SJCRH30 (cell line): ENCODE measurements around the gene DAW1. TPM values are rescaled to one million over a fixed set of nuclear protein-coding genes. Genes with fewer than 3 reads are reported as not detected.

Experiments used
- DNase-seq, 2 experiments: peaks; one replicate each; pipeline ENCODE4 v3.0.0-alpha.2; 2015 to 2020
- H3K27ac ChIP-seq: fragments of 250-450 bp; sonication (Bioruptor Pico); 2 replicates; pipeline ENCODE4 v1.5.1; 2020; ENCODE audit warnings: mild to moderate bottlenecking, moderate library complexity
- H3K27me3 ChIP-seq: fragments of 250-450 bp; sonication (Bioruptor Pico); 2 replicates; pipeline ENCODE4 v1.5.1; 2020; ENCODE audit warnings: mild to moderate bottlenecking, moderate library complexity
- H3K36me3 ChIP-seq: fragments of 250-450 bp; sonication (Bioruptor Pico); 2 replicates; pipeline ENCODE4 v1.5.1; 2020; ENCODE audit warnings: mild to moderate bottlenecking, moderate library complexity
- H3K4me1 ChIP-seq: fragments of 250-450 bp; sonication (Bioruptor Pico); 2 replicates; pipeline ENCODE4 v1.5.1; 2020; ENCODE audit warnings: mild to moderate bottlenecking, moderate library complexity
- H3K4me3 ChIP-seq: fragments of 250-450 bp; sonication (Bioruptor Pico); 2 replicates; pipeline ENCODE4 v1.5.1; 2020; ENCODE audit warnings: mild to moderate bottlenecking, moderate library complexity
- H3K9me3 ChIP-seq: fragments of 250-450 bp; sonication (Bioruptor Pico); replicated peaks from 2 replicates; pipeline ENCODE4 v1.5.1; 2020; ENCODE audit warnings: mild to moderate bottlenecking, moderate library complexity
- total RNA-seq: library from RNA; depleted of rRNA; stranded (reverse); fragments of >200 nt; shearing (Covaris generic); gene quantifications from 2 replicates; pipeline ENCODE4 v1.2.3, GENCODE V29; 2014

DAW1 gene
- total RNA-seq, 1 experiment from 2014 or later, result 0.08 TPM

GRCh38 chr2:227848586-227848985 is 22.8 kb upstream of the DAW1 start:
- Histone ChIP-seq H3K27ac (no peak overlapping the region), H3K4me3 (no peak overlapping the region), H3K9me3 (no peaks in the 10 kb centered on the region; the same call in 1 of the 2 replicates), H3K27me3 (no peaks in the 10 kb centered on the region), H3K4me1 (peaks cover 3% of the 10 kb centered on the region; the same call in 1 of the 2 replicates), H3K36me3 (no peaks in the 10 kb centered on the region)
- DNase-seq, result no peak

GRCh38 chr2:227849906-227850305 is 21.5 kb upstream of the DAW1 start:
- H3K27me3 ChIP-seq, result no peaks in the 10 kb centered on the region
- H3K4me1 ChIP-seq, result peaks cover 3% of the 10 kb centered on the region; the same call in 1 of the 2 replicates
- H3K9me3 ChIP-seq, result peaks cover 3% of the 10 kb centered on the region; the same call in 1 of the 2 replicates
- H3K27ac ChIP-seq, result no peak overlapping the region
- H3K36me3 ChIP-seq, result no peaks in the 10 kb centered on the region
- DNase-seq, result no peak
- H3K4me3 ChIP-seq, result no peak overlapping the region

- Histone ChIP-seq H3K4me1 (peaks cover 3% of the 10 kb centered on the region; the same call in 1 of the 2 replicates), H3K9me3 (peaks cover 3% of the 10 kb centered on the region; the same call in 1 of the 2 replicates), H3K4me3 (no peak overlapping the region), H3K27ac (no peak overlapping the region), H3K36me3 (no peaks in the 10 kb centered on the region), H3K27me3 (no peaks in the 10 kb centered on the region)
- peak in 1 of 2 experiments; percentile 33 for DNase-seq
Measured at GRCh38 chr2:227853204-227853629, 18.2 kb upstream of the DAW1 start.

- DNase-seq, result peak in 1 of 2 experiments; percentile 27
- Histone ChIP-seq H3K27me3 (no peaks in the 10 kb centered on the region), H3K4me3 (no peak overlapping the region), H3K9me3 (peaks cover 3% of the 10 kb centered on the region; the same call in 1 of the 2 replicates), H3K27ac (no peak overlapping the region), H3K36me3 (no peaks in the 10 kb centered on the region), H3K4me1 (peaks cover 3% of the 10 kb centered on the region; the same call in 1 of the 2 replicates)
Measured at GRCh38 chr2:227853765-227854271, 17.6 kb upstream of the DAW1 start.

GRCh38 chr2:227855440-227855839 is 16.0 kb upstream of the DAW1 start:
- Histone ChIP-seq H3K36me3 (no peaks in the 10 kb centered on the region), H3K9me3 (0 out of 2 replicates have a peak, but pooled peaks cover 3% of the 10 kb centered on the region), H3K27me3 (no peaks in the 10 kb centered on the region), H3K4me3 (no peak overlapping the region), H3K27ac (no peak overlapping the region), H3K4me1 (peaks cover 3% of the 10 kb centered on the region; the same call in 1 of the 2 replicates)
- DNase-seq, result no peak

- Histone ChIP-seq H3K4me1 (peaks cover 7% of the 10 kb centered on the region; the same call in 1 of the 2 replicates), H3K4me3 (no peak overlapping the region), H3K27ac (no peak overlapping the region), H3K9me3 (0 out of 2 replicates have a peak, but pooled peaks cover 3% of the 10 kb centered on the region), H3K36me3 (no peaks in the 10 kb centered on the region), H3K27me3 (no peaks in the 10 kb centered on the region)
- no peak for DNase-seq
Measured at GRCh38 chr2:227856697-227857096, 14.7 kb upstream of the DAW1 start.

- Histone ChIP-seq H3K9me3 (no peaks in the 10 kb centered on the region), H3K4me1 (peaks cover 27% of the 10 kb centered on the region), H3K36me3 (no peaks in the 10 kb centered on the region), H3K27me3 (no peaks in the 10 kb centered on the region), H3K27ac (no peak overlapping the region), H3K4me3 (no peak overlapping the region)
- DNase-seq, result no peak
Measured at GRCh38 chr2:227860221-227860641, 11.2 kb upstream of the DAW1 start.

GRCh38 chr2:227861011-227861410 is 10.4 kb upstream of the DAW1 start:
- no peak for DNase-seq
- H3K27me3 ChIP-seq, result no peaks in the 10 kb centered on the region
- 0 out of 2 replicates have a peak overlapping the region, but pooled peaks have one; percentile 1 for H3K27ac ChIP-seq
- H3K4me3 ChIP-seq, result no peak overlapping the region
- H3K9me3 ChIP-seq, result no peaks in the 10 kb centered on the region
- no peaks in the 10 kb centered on the region for H3K36me3 ChIP-seq
- peaks cover 27% of the 10 kb centered on the region for H3K4me1 ChIP-seq

- Histone ChIP-seq H3K27ac (peak overlapping the region; percentile 78), H3K9me3 (no peaks in the 10 kb centered on the region), H3K27me3 (no peaks in the 10 kb centered on the region), H3K36me3 (no peaks in the 10 kb centered on the region), H3K4me3 (no peak overlapping the region), H3K4me1 (peaks cover 27% of the 10 kb centered on the region)
- DNase-seq, result peak; percentile 27 to 67
Measured at GRCh38 chr2:227862227-227862740, 9.1 kb upstream of the DAW1 start.

- Histone ChIP-seq H3K4me3 (no peak overlapping the region), H3K36me3 (no peaks in the 10 kb centered on the region), H3K27ac (peak overlapping the region; percentile 78), H3K4me1 (peaks cover 27% of the 10 kb centered on the region), H3K9me3 (no peaks in the 10 kb centered on the region), H3K27me3 (no peaks in the 10 kb centered on the region)
- peak; percentile 57 to 73 for DNase-seq
Measured at GRCh38 chr2:227862741-227863588, 8.5 kb upstream of the DAW1 start.

GRCh38 chr2:227864161-227864756 is 7.2 kb upstream of the DAW1 start:
- H3K9me3 ChIP-seq, result no peaks in the 10 kb centered on the region; the same call in 1 of the 2 replicates
- peak in 1 of 2 experiments; percentile 44 for DNase-seq
- H3K4me3 ChIP-seq, result no peak overlapping the region
- peak overlapping the region; percentile 78 for H3K27ac ChIP-seq
- no peaks in the 10 kb centered on the region for H3K27me3 ChIP-seq
- peaks cover 27% of the 10 kb centered on the region for H3K4me1 ChIP-seq
- H3K36me3 ChIP-seq, result no peaks in the 10 kb centered on the region

GRCh38 chr2:227865291-227865690 is 6.1 kb upstream of the DAW1 start:
- no peak for DNase-seq
- no peaks in the 10 kb centered on the region for H3K36me3 ChIP-seq

GRCh38 chr2:227867386-227867785 is 4.0 kb upstream of the DAW1 start:
- no peak overlapping the region for H3K4me3 ChIP-seq
- peaks cover 21% of the 10 kb centered on the region for H3K4me1 ChIP-seq
- no peaks in the 10 kb centered on the region for H3K27me3 ChIP-seq
- H3K9me3 ChIP-seq, result no peaks in the 10 kb centered on the region; the same call in 1 of the 2 replicates
- no peak overlapping the region for H3K27ac ChIP-seq
- no peaks in the 10 kb centered on the region for H3K36me3 ChIP-seq
- no peak for DNase-seq

More at GRCh38 chr2:227865291-227865690, 6.1 kb upstream of the DAW1 start:
- no peak overlapping the region for H3K4me3 ChIP-seq
- H3K27ac ChIP-seq, result no peak overlapping the region
- H3K27me3 ChIP-seq, result no peaks in the 10 kb centered on the region
- H3K9me3 ChIP-seq, result no peaks in the 10 kb centered on the region; the same call in 1 of the 2 replicates
- H3K4me1 ChIP-seq, result peaks cover 27% of the 10 kb centered on the region

GRCh38 chr2:227870710-227871374 is 589 bp upstream of the DAW1 start:
- H3K36me3 ChIP-seq, result no peaks in the 10 kb centered on the region
- H3K4me3 ChIP-seq, result no peak overlapping the region
- no peak for DNase-seq
- H3K27me3 ChIP-seq, result peaks cover 3% of the 10 kb centered on the region
- H3K27ac ChIP-seq, result no peak overlapping the region
- H3K4me1 ChIP-seq, result no peaks in the 10 kb centered on the region
- H3K9me3 ChIP-seq, result no peaks in the 10 kb centered on the region; the same call in 1 of the 2 replicates
